SKM-1 (cell line): ENCODE data around the gene ARHGEF6.
A peak's percentile ranks its signal among the peaks of the same experiment; 100 is the strongest.
"Not testable (repeated sequence)": the region's sequence is repeated elsewhere in the genome, so short reads cannot be mapped to it uniquely, and the experiment has no call there.

Source experiments
- DNase-seq: peaks from one replicate; lab custom pipeline; 2025; ENCODE audit not compliant: unreplicated experiment; lab: John Stamatoyannopoulos, UW

The ARHGEF6 gene

DNA sequence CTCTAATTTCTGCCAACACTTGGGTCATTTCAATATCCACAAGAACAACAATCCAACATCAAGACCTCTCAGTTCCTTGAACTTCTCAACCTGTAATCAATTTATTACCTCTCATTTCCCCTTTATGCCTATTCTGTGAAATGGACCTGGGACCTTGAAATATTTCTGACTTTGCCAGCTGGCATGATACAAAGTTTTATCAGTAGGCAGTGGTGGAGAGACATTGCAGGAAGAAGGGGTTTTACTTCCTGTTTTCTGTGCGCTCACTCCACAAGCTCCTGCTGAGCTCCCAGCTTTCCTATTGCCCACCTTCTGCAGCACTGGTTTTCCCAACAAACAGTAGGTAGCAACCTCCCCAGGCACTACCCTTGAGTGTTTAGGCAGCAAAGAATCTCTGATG, 3.5 kb upstream of the ARHGEF6 start:
- DNase-seq, result no peak

- DNase-seq, result no peak
These were observed 2.4 kb upstream of the ARHGEF6 start for GRCh38 chrX:136783159-136783558.

- DNase-seq, result no peak
These were observed 557 bp upstream of the ARHGEF6 start for GRCh38 chrX:136781180-136781797.

GRCh38 chrX:136780241-136780640, 491 bp downstream of the ARHGEF6 start:
- no peak for DNase-seq

GRCh38 chrX:136779346-136779781, 1.4 kb downstream of the ARHGEF6 start:
- peak; percentile 47 for DNase-seq

DNA sequence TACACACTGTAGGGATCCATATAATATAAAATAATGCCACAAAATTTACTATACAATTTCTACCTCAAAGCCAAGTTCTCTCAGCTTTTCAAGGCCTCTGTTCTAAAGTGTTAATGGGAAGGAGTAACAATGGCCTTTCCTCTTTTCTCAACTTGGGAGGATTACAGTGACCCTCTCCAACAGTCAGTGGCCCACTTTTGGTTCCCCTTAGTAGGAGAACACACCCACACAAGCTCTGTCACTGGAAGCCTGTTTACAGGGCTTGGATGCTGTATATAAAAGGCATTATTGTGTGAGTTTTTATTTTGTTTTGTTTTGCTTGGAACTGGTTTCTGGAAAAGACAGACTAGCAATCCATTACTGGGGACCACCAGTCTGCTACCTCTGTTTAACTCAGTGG, 1.8 kb downstream of the ARHGEF6 start:
- no peak for DNase-seq

GRCh38 chrX:136778020-136778419, 2.7 kb downstream of the ARHGEF6 start:
- no peak for DNase-seq

GRCh38 chrX:136773648-136774047, 7.1 kb downstream of the ARHGEF6 start:
- DNase-seq, result no peak

- DNase-seq, result not testable (repeated sequence)
These were observed 8.9 kb downstream of the ARHGEF6 start for GRCh38 chrX:136771869-136772268.

DNA sequence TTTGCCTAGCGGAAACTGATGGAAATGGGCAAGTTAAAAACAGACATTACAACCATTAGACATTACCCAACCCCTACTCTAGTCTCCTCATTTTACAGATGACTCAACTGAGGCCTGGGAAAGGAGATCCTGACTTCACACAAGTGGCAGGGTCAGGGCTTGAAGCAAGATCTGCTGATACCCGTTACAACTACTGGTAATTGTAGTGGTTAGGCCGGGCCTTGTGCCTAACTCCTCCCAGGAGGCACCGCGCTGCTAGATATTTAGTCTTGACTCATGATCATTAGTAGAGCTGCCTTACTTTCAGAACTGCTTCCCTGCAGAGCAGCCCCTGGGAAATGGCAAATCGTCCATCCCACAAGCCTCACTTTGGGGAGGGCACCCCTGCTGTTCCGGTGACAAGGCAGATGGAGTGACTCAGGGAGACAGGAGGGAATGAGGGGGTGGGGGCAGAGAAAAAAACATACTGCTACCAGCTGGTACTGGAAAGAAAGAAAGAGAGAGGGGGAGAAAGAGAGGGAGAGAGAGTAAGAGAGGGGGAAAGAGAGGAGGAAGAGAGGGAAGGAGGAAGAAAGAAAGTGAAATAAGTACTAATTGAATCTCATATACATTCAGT, 12.2 kb downstream of the ARHGEF6 start:
- peak; percentile 37 for DNase-seq

- DNase-seq, result peak; percentile 6
These were observed 13.4 kb downstream of the ARHGEF6 start for GRCh38 chrX:136767104-136767941.

DNA sequence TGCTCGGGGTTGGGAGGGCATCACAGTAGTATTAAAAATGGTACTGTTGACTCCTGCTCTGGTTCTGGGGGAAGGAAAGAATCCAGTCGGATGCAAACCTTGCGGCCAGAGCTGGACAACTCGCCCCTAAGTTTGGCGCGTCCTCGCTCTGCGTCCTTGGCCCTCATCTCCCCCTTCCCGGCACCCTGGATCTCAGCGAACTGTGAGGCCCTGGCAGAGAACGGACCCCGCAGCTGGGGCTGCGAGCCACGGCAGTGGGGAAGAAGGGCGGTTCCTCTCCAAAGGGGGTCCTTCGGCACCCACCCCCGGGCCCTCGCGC, 14.0 kb downstream of the ARHGEF6 start:
- DNase-seq, result no peak

DNA sequence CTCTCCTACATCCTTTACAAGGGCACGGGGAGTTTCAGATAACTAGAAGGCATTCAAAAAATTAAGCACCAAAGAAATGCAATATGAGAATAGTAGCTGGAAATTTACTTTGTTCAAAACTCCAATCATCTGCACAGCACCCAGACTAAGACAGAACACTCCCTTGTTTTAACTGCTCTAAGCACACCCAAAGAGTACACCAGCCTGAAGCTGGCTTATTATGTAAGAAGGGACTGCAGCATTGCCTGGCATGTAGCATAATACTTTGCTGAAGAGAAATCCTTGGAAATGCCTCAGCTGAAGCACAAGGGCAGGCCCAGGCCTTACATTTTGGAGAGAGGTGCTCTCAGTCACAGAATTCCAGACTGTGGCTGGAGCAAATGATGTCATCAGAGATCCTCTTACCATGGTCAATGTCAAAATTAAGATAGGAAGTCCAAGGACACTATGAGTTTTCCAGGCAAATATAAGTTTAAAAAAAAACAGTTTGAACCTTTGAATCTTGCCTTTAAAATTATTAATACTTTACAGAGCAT, 14.8 kb downstream of the ARHGEF6 start:
- DNase-seq, result no peak

DNA sequence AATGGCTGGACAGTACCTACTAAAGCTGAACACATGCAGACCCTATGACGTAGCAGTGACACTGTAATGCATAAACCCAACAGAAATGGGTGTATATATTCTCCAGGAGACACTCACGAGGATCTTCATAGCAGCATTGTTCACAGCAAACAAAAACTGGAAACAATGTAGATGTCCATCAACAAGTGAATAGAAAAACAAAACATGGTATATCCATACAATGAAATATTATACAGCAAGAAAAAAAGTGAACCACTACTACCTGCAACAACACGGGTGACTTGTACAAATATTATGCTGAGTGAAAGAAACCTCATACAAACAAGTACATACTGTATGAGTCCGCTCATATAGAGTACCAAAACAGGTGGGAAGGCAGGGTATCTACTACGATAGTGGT, 16.5 kb downstream of the ARHGEF6 start:
- no peak for DNase-seq

DNA sequence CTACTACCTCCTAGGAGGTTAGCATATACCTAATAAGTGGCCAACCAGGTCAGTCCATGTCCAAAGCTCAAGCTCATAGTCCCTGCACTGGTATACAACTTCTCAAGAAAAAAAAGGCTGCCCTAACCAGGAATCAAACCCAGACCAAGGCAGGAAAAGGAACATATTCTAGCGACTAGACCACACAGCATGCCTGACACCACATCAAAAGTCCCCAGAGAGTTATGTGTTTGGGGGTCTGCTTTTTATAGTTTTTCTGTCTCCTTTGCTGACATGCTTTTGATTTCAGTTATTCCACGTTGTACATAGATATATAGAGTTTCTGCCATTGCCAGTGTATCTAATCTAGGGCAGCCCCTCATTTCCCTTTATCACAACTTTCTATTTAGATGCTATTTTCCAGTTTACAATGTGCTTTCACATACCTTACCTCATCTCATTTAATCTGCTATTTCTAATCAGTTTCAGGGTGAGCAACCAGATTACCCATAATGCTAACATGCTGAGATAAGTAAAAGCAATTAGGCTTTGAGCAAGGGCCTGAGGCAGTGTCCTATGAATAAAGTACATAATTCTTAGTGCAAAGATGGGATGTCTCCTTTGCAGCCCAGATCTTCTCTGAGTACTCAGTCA, 17.8 kb downstream of the ARHGEF6 start:
- no peak for DNase-seq

DNA sequence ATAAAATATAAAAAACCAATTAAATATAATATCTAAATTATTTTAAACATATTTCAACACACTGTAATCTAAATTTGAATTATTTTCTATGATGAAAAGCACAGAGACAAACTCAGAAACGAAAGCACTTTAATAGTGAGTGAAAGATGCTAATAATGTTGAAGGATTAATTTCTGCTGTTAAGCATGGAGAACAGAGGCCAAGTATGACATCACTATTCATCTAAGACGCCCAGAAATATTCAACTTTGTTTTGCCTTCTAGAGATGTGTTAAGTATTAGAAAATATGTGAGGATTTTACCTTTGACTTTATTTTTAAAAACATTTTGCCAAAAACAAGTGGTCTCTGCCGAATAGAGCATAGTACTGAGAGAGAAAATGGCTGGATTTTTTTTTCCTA, 19.3 kb downstream of the ARHGEF6 start:
- DNase-seq, result no peak

DNA sequence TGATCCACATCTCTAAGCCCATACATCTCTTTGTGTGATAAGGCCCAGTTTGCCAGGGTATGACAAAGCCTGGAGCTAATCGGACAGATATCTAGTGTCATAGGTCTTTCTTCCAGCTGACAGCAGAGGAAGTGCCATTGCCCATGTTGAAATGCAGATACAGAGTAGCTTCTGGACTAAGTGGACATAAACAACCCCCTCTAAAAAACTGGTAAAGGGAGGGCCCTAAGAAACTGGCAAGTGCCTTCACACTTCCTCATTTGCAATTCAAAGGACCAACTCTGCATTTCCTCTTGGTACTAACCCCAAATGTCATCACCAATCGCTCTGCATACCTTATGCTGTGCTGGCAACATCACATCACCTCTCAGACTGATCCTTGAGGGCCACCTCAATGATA, 20.8 kb downstream of the ARHGEF6 start:
- DNase-seq, result no peak

DNA sequence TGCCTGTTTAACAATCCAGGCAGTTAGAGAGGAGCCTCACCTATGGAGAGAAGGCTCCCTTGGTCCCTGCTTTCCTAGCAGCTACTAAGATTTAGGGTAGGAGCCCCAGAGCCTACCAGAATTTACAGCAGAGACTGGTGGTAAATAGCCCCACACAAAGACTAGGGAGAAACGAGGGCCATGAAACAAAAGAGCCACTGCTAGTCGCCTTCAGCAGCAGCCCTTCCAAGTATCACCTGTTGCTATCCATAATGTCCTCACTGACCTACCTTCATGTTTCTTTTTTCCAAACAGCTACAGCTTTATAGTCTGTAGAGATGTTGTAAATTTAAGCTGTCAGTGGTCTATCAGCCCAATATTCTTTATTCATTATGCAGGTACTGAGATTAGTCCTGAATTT, 25.3 kb downstream of the ARHGEF6 start:
- DNase-seq, result no peak

GRCh38 chrX:136754651-136755050, 26.1 kb downstream of the ARHGEF6 start:
- no peak for DNase-seq

DNA sequence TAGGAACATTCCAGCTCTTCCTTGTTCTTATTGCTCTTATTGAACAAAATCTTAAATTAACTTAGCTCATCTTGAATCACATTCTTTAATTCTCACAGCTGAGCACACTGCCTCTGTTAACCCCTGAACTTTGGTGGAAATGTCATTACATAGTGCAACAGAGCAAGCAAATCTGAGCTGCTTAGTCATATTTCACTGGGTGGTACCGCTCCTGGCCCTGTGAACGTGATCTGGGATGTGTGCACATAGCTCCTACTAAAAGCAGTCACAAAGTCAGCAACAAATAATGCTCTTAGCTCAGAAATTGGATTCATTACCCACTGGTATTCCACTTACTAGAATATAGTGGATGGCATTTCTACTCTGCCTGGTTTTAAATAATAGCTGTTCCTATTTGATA, 27.9 kb downstream of the ARHGEF6 start:
- no peak for DNase-seq

DNA sequence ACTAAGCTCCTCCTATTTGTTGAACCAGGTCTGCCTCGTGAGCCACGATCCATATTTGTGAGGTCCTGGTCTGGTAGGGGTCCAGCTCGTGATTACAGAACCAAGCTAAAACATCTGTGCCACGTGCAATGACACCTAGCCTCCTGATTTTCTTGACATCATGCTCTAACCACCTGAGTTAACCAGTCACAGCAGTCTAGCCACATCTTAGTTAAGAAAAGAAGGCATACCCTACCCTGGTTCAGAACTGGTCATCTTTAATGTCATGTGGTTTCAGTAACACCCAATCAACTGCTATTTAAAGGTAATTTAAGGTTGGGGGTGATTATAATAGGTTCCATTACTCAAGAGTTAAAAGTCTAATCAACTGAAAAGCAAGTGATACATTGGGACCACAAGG, 28.4 kb downstream of the ARHGEF6 start:
- no peak for DNase-seq

DNA sequence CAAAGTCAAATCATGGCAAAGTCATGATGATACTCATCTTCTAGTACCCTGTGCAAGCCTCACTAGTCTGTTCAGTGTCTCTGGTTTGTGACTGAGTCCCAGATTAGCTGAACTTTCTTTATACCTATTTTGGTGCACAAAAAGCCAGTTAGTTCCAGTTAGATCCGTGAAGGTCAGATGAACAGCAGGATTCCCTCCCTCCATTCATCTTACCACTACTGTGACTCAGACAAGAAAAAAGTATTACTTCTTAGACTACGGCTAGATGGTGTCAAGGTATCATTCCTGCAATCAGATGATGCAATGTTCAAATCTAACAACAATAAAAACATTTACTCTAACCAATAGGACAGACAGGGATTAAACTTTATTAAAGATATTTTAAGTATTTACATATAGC, 30.4 kb downstream of the ARHGEF6 start:
- no peak for DNase-seq
